Mucosa of rectum (tissue), 2 donors: ENCODE data around the gene PDK3.

Experiments
- H3K27ac ChIP-seq, 2 donors: one replicate each; pipeline ENCODE4 v1.7.0; 2013; ENCODE audit warnings: inconsistent platforms in 2 of 2, low read depth in 2 of 2, low read length in 2 of 2
- H3K27me3 ChIP-seq, 2 donors: one replicate each; pipeline ENCODE4 v1.7.0; 2013; ENCODE audit warnings: low read length in 2 of 2; ENCODE audit not compliant: control insufficient read depth in 2 of 2, insufficient read depth in 2 of 2
- H3K36me3 ChIP-seq, 2 donors: one replicate each; pipeline ENCODE4 v1.7.0; 2013; ENCODE audit warnings: low read length in 2 of 2; ENCODE audit not compliant: control insufficient read depth in 2 of 2, insufficient read depth in 2 of 2
- H3K4me1 ChIP-seq, 2 donors: one replicate each; pipeline ENCODE4 v1.7.0; 2013; ENCODE audit warnings: low read length in 2 of 2, mild to moderate bottlenecking in 1 of 2; ENCODE audit not compliant: control insufficient read depth in 2 of 2, insufficient read depth in 2 of 2
- H3K4me3 ChIP-seq, 2 donors: one replicate each; pipeline ENCODE4 v1.7.0; 2013; ENCODE audit warnings: low read length in 2 of 2
- H3K9ac ChIP-seq, 2 donors: one replicate each; pipeline ENCODE4 v1.7.0; 2013; ENCODE audit warnings: low read length in 2 of 2, low read depth in 1 of 2, mild to moderate bottlenecking in 1 of 2
- H3K9me3 ChIP-seq, 2 donors: one replicate each; pipeline ENCODE4 v1.7.0; 2013; ENCODE audit warnings: low read length in 2 of 2; ENCODE audit not compliant: control insufficient read depth in 2 of 2
- donor health status: healthy.
- donor health status: Normal muscosa, but diverticular disease.

Gene PDK3

DNA sequence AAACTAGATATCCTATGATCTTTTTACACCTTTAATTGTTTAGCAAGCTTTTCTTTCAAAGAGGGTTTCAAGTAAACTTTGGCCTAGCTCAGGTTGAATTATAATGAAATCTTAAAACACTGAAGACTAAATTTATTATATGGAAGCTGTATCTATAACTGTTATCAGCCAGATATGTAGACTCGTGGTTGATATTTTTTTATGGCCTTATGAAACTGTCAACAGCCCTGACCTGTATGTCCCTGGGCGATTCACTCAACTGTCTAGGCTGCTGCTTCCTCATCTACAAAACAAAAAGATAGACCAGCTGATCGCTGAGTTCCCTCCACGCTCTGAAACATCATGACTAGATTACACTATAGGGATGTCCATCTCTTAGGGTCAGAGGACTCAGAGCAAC lies 21.2 kb upstream of the PDK3 start:
- Histone ChIP-seq H3K4me3 (no peak overlapping the region), H3K27ac (no peak overlapping the region), H3K4me1 (peaks cover 0 to 4% of the 10 kb centered on the region in 2 donors)

DNA sequence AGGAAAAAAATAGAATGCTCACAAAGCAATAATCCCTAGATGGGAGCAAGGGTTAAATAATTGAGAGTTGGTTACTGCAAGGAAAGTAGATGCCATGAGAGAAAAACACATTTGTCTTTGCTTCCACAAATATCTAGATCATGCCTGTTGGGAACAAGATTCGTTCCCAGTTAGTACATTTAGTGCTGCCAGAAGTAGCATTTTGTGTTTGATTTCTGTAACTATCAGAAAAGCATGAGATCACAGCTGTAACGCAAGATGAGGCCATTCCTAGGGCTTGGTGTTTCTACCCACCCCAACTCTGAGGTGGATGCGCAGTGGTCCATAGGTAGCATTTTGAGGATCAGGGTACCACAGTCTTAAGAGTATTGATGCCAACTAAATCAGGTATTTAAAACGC lies 20.4 kb upstream of the PDK3 start:
- Histone ChIP-seq H3K9me3 (no peaks in the 10 kb centered on the region), H3K4me3 (no peak overlapping the region), H3K36me3 (no peaks in the 10 kb centered on the region), H3K27ac (no peak overlapping the region), H3K4me1 (peaks cover 0 to 4% of the 10 kb centered on the region in 2 donors), H3K27me3 (peaks cover 0 to 2% of the 10 kb centered on the region in 2 donors), H3K9ac (no peak overlapping the region)

More for the DNA sequence above, 21.2 kb upstream of the PDK3 start:
- Histone ChIP-seq H3K27me3 (peaks cover 0 to 2% of the 10 kb centered on the region in 2 donors), H3K9ac (no peak overlapping the region), H3K36me3 (no peaks in the 10 kb centered on the region), H3K9me3 (no peaks in the 10 kb centered on the region)

DNA sequence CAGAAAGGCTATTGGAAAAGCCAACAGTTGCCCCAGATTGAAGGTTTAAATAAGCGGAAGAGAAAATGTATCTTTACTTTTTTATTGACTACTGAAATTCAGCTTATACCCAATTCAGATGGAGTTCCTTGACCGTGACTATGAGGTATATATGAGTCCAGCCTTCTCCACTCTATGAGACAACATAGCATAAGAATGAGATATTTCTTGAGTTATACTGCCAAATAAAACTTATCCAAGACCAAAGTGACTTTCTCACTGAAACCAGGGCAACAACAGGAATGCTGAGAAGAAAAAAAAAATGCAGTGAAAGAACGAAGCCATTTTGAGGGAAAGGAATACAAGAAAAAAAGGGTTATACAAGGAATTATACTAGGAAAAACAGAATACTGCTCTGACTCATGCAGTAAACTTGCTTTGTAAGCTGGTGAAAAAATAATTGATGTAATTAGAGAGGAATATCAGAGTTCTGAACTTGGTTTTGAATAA lies 16.3 kb upstream of the PDK3 start:
- Histone ChIP-seq H3K4me1 (no peaks in the 10 kb centered on the region), H3K9ac (no peak overlapping the region), H3K4me3 (no peak overlapping the region), H3K9me3 (no peaks in the 10 kb centered on the region), H3K27me3 (peaks cover 0 to 4% of the 10 kb centered on the region in 2 donors), H3K27ac (no peak overlapping the region), H3K36me3 (no peaks in the 10 kb centered on the region)

- Histone ChIP-seq H3K9ac (no peak overlapping the region), H3K27me3 (no peaks in the 10 kb centered on the region), H3K4me1 (peaks cover 0 to 7% of the 10 kb centered on the region in 2 donors), H3K27ac (no peak overlapping the region), H3K9me3 (no peaks in the 10 kb centered on the region), H3K36me3 (no peaks in the 10 kb centered on the region), H3K4me3 (no peak overlapping the region)
These were observed 2.0 kb upstream of the PDK3 start for GRCh38 chrX:24463077-24463476.

- peaks cover 0 to 7% of the 10 kb centered on the region in 2 donors for H3K4me1 ChIP-seq
- peak overlapping the region; percentile 72 for H3K9ac ChIP-seq
- H3K4me3 ChIP-seq, result peak overlapping the region; percentile 68 to 76
- no peaks in the 10 kb centered on the region for H3K27me3 ChIP-seq
- no peaks in the 10 kb centered on the region for H3K9me3 ChIP-seq
- H3K27ac ChIP-seq, result peak overlapping the region; percentile 88
- no peaks in the 10 kb centered on the region for H3K36me3 ChIP-seq
These were observed 619 bp upstream of the PDK3 start for GRCh38 chrX:24464498-24464835.

DNA sequence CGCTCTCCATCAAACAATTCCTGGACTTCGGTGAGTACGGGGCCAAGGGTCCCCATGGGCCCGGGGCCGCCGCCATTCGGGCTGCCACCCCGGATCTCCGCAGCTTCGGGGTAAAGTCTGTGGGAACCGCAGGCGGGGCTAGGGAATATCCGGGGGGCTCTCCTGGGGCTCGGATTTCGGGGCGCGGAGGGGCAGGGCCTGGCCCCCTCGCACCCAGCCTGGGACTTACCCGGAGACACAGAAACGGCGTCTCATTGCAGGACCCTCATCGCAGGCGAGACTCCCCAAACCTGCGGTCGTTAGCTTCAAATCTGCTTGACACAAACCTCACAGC lies 413 bp downstream of the PDK3 start:
- no peaks in the 10 kb centered on the region for H3K36me3 ChIP-seq
- peak overlapping the region; percentile 56 to 72 for H3K9ac ChIP-seq
- H3K4me3 ChIP-seq, result peak overlapping the region; percentile 68 to 74
- no peaks in the 10 kb centered on the region for H3K27me3 ChIP-seq
- no peaks in the 10 kb centered on the region for H3K9me3 ChIP-seq
- peak overlapping the region; percentile 88 for H3K27ac ChIP-seq
- H3K4me1 ChIP-seq, result peaks cover 0 to 7% of the 10 kb centered on the region in 2 donors

GRCh38 chrX:24466025-24466424 lies 939 bp downstream of the PDK3 start:
- H3K9ac ChIP-seq, result peak overlapping the region in 1 of 2 donors; percentile 56
- H3K27ac ChIP-seq, result peak overlapping the region in 1 of 2 donors; percentile 23
- H3K9me3 ChIP-seq, result no peaks in the 10 kb centered on the region
- peaks cover 0 to 7% of the 10 kb centered on the region in 2 donors for H3K4me1 ChIP-seq
- no peaks in the 10 kb centered on the region for H3K36me3 ChIP-seq
- peak overlapping the region; percentile 68 to 74 for H3K4me3 ChIP-seq
- H3K27me3 ChIP-seq, result no peaks in the 10 kb centered on the region

- H3K27me3 ChIP-seq, result no peaks in the 10 kb centered on the region
- H3K4me3 ChIP-seq, result no peak overlapping the region
- H3K9ac ChIP-seq, result no peak overlapping the region
- peaks cover 4 to 7% of the 10 kb centered on the region in 2 donors for H3K4me1 ChIP-seq
- no peaks in the 10 kb centered on the region for H3K9me3 ChIP-seq
- no peak overlapping the region for H3K27ac ChIP-seq
- no peaks in the 10 kb centered on the region for H3K36me3 ChIP-seq
These were observed 3.2 kb downstream of the PDK3 start for GRCh38 chrX:24468245-24468644.

DNA sequence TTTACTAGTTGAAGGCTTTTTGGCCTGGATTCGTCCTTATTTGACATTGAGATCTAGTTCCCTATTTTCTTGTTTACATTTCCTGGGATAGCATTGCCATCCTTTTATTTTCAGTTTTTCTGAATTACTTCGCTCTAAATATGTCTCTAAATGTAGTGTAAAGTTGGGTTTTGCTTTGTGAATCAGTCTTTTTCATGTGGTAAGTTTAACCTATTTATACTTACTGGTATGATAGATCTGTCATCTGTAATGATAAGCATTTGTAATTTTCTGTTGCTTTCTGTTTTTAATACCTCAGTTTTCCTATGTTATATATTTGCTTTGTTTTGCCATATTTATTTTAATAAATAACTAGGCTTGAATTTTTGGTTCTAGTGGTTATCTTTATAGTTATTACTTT lies 6.7 kb downstream of the PDK3 start:
- Histone ChIP-seq H3K9me3 (no peaks in the 10 kb centered on the region), H3K4me3 (no peak overlapping the region), H3K27ac (no peak overlapping the region), H3K27me3 (no peaks in the 10 kb centered on the region), H3K9ac (no peak overlapping the region), H3K4me1 (peaks cover 0 to 4% of the 10 kb centered on the region in 2 donors), H3K36me3 (no peaks in the 10 kb centered on the region)

DNA sequence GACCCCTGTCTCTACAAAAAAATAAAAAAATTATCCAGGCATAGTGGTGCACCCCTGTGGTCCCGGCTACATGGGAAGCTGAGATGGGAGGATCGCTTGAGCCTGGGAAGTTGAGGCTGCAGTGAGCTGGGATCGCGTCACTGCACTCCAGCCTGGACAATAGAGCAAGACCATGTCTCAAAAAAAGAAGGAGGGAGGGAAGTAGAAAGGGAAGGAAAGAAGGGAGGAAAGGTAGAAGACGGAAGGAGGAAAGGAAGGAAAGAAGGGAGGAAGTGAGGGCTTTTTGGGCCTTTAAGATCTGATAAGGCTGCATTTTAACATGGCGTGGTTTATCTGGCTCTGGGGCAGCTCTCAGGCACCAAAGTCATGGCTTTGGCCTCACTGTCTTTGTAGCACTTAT lies 10.4 kb downstream of the PDK3 start:
- no peaks in the 10 kb centered on the region for H3K27me3 ChIP-seq
- H3K27ac ChIP-seq, result no peak overlapping the region
- H3K36me3 ChIP-seq, result no peaks in the 10 kb centered on the region
- H3K4me1 ChIP-seq, result peaks cover 2 to 16% of the 10 kb centered on the region in 2 donors
- no peak overlapping the region for H3K9ac ChIP-seq
- H3K9me3 ChIP-seq, result no peaks in the 10 kb centered on the region
- no peak overlapping the region for H3K4me3 ChIP-seq

DNA sequence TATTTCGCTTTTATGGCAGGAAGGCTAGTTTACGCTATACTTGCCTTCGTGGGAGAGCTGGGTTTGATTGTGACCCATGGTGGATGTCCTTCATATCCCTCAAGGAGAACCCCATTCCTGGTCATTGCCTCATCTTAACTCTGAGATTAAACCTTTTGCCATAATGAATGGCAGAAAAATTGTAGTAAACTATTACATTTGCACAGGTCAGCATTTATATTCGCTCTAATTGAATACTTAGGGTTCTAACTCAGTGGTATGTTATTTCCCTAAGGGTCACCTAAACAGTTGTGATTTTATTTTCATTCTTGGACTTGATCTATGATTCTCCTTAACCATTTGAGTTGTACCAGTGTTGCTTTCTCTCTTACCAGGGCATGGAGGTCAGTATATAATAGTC lies 13.4 kb downstream of the PDK3 start:
- peaks cover 2 to 12% of the 10 kb centered on the region in 2 donors for H3K4me1 ChIP-seq
- no peak overlapping the region for H3K4me3 ChIP-seq
- no peaks in the 10 kb centered on the region for H3K36me3 ChIP-seq
- no peak overlapping the region for H3K9ac ChIP-seq
- H3K27ac ChIP-seq, result peak overlapping the region; percentile 74 to 85
- H3K9me3 ChIP-seq, result no peaks in the 10 kb centered on the region
- H3K27me3 ChIP-seq, result no peaks in the 10 kb centered on the region
